T-helper 2 cell treated with Interferon-gamma antibody and Interleukin-4, amounts not matched to agents 100 ng/mL and 5 ng/mL, for 36 hours (primary cell): ENCODE measurements around the gene NOTCH2. TPM values are rescaled to one million over a fixed set of nuclear protein-coding genes. Genes with fewer than 3 reads are reported as not detected.
"Not testable (repeated sequence)": the region's sequence is repeated elsewhere in the genome, so short reads cannot be mapped to it uniquely, and the experiment has no call there.

Experiments
- intact Hi-C: fragments of 100-400 bp; cut with micrococcal nuclease; formaldehyde crosslinking; loops from one replicate; pipeline ENCODE4 v1.15.1; 2023
- total RNA-seq: library from RNA; stranded (reverse); gene quantifications from 2 replicates; pipeline ENCODE4 v1.2.3, GENCODE V29; 2022

The NOTCH2 gene
- total RNA-seq, 1 donor from 2014 or later: 112 TPM

DNA sequence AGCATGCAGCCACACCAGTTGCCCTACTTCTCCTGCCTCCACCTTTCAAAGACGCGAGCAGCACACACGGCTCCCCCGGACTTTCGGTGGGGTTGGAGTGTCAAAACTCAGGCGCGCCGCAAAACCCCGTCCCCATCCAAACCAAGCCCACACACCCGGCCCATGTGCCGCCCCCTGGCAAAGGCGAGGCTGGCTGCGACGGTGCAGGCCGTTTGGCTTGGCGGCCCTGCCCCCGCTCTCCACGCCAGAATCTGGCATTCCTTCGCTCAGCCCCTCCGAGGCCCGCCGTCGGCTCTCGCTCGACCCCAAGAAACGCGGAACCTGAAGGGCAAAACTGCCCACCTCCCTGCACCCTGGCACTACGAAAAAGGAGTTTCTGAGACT is 787 bp downstream of the NOTCH2 start:
- intact Hi-C loops: not testable (repeated sequence)

DNA sequence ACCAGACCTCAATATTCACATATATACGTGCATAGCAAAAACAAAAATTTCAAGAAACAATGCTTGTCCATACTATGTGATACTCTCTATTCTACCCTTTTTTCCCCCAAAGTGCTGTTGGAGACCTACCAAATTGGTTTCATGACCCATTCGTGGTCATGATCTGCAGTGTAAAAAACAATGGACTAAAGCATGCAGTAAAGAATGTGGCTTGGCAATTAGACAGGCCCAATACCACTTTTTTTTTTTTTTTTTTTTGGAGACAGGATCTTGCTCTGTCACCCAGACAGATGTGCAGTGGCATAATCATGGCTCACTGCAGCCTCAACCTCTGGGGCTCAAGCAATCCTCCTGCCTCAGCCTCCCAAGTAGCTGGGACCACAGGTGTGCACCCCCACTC is 21.3 kb downstream of the NOTCH2 start:
- intact Hi-C loops: not testable (repeated sequence)

GRCh38 chr1:120041771-120042170 is 27.7 kb downstream of the NOTCH2 start:
- intact Hi-C loops: not testable (repeated sequence)

DNA sequence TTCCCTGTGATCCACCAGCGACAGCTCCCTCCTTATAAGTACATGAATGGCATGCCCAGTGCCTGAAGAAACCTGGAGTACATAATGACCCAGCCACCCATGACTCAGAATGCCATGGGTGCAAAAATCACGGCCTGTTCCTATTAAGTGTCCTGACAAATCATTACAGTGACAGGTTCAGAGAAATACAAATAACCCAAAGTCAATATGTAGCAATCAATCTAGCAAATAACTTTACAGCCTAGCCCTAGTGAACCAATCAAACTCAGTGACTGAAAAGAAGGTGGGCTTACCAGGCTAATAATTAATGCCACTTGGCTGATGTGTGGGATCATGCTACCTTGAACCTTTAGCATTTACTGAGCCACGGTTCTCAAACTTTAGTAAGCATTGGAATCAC is 37.2 kb downstream of the NOTCH2 start:
- intact Hi-C loops: not testable (repeated sequence)

DNA sequence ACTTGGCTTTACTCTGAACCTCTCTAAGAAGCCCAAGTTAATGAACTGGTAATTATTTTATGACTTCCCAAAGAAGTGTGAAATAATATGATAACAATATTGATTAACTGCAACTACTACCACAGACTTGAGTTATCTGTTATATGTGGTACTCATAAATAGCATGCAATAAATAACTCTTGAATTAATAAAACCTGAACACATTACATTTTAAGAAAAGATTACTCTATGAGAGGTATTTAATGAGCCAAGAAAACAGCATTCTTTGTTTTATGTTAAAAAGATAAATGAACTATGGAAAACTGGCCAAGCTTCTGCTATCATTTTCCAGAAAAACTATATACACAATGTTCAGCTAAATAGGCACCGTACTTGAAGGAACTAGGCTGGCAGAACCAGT is 45.7 kb downstream of the NOTCH2 start:
- intact Hi-C loops: not testable (repeated sequence)

DNA sequence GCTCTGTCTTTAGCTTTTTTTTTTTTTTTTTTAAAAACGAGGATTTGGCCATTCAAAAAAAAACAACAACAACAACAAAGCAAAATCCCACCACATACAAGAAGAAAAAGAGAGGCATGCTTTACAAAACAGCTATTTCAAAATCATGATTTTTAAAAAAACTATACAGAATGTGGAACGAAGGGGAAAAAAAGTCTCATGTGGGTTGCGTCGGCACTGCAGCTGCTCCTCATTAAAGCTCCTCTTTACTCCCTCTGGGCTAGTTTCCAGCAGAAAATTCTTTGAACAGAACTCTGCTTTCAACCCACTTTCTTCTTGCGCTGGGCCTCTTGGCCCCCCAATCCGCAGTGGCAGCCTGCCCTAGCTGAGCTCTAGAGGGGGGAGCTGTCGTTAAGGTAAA is 54.5 kb downstream of the NOTCH2 start:
- intact Hi-C loops: not testable (repeated sequence)

DNA sequence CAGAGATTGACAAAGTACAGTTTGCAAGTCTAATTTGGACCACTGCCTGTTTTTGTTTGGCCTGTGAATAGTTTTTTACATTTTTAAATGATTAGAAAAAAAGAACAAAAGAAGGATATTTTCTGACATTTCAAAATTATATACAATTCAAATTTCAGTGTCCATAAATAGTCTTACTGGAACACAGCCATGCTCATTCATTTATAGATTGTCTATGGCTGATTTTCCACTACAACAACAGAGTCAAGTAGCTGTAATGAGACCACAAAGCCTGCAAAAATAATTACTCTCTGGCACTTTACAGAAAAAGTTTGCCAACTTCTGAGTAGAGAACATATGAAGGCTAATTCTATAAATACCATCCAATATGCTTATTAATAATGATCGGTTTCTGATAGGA is 61.1 kb downstream of the NOTCH2 start:
- intact Hi-C loops: not testable (repeated sequence)

- intact Hi-C loops: not testable (repeated sequence)
These were observed 61.6 kb downstream of the NOTCH2 start for GRCh38 chr1:120007850-120008249.

DNA sequence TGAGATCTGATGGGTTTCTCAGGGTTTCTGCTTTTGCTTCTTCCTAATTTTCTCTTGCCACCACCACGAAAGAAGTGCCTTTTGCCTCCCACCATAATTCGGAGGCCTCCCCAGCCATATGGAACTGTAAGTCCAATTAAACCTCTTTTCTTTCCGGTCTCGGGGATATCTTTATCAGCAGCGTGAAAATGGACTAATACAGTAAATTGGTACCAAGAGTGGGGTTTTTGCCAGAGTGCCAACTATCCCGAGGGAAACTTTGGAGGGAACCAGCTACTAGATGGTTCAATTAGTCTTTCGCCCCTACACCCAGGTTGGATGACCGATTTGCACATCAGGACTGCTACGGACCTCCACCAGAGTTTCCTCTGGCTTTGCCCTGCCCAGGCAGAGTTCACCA is 68.4 kb downstream of the NOTCH2 start:
- intact Hi-C loops: not testable (repeated sequence)

DNA sequence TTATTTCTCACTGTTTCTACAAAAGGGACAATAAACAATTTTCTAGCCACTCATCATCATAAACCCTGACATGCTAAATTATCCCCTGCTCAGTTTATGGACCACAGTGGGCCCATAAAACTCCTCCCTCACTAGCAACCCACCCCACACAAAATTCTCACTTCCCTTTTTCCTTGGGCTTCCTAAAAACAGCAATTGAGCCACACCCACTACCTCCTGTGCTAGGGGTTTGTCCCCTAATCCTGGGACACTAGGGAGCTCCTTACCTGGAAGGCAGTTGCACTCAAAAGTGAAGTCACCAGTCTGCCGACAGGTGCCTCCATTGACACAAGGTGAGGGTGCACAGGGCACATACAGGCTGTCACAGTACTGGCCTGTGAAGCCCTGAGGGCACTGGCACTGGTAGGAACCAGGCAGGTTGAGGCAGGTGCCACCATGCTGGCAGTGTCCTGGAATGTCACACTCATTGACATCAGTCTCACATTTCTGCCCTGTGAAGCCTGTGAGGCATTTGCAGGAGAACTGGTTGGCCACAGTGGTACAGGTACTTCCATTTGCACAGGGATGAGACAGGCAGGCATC is 72.6 kb downstream of the NOTCH2 start:
- intact Hi-C loops: not testable (repeated sequence)

- intact Hi-C loops: not testable (repeated sequence)
These were observed 73.5 kb downstream of the NOTCH2 start for GRCh38 chr1:119995975-119996374.

- intact Hi-C loops: no loop called here
These were observed 81.0 kb downstream of the NOTCH2 start for GRCh38 chr1:119988306-119989062.

- intact Hi-C loops: no loop called here
These were observed 81.8 kb downstream of the NOTCH2 start for GRCh38 chr1:119987686-119988085.

DNA sequence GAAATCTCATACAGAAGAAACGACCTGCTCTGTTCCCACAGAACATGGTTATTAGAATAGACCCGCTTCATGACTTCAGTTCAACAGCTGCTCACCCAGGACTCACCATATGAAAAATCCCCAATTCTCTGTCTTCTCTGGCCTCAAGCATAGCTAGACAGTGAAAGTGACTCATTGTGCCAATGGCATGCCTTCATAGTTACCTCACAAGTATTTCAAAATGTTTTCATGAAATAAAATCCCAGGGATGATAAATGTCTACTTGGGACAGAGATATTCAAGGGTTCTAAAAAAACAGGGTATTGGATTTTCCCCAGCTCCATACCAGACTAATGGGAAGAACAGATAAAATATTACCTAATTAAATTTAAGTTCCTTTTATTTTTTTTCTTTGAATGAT is 82.3 kb downstream of the NOTCH2 start:
- intact Hi-C loops: no loop called here

DNA sequence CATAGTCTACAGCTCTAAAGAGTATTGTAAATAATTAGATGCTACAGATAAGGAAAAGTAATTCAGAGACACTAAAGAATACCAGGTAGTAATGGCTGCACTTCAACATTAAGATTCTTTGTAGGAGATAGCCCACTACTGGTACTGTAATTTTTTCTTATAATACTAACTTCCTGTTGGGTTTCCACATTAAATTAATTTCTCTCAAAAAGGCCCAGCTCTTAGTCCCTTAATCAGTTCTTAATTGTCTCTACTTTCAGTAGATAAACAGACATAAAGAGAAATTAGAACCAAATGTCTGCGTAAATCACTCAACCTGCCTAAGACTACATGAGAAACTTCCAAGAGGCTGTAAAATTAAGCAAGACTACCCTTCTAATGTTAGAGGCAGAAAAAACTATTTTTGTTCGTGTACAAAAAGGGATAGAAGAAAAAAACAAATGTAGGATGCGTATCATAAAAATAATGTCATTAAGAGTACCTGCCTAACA is 83.4 kb downstream of the NOTCH2 start:
- intact Hi-C loops: no loop called here

DNA sequence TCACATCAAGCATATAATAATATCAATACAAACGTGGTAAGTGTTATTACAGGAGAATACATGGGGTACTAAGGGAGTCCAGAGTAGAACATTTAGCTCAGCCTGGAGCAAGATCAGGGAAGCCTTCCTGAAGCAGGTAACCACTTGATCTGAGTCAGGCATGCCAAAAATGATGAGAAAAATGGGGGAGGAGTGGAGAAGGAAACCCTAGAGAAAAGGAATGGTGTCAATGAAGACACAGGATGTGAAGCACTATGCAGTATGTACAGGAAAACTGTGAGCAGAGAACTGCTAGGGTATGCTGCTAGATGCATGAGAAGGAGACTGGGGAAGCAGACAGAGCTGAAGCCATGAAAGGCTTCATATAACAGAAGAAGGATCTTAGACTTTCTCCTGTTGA is 84.7 kb downstream of the NOTCH2 start:
- intact Hi-C loops: no loop called here

DNA sequence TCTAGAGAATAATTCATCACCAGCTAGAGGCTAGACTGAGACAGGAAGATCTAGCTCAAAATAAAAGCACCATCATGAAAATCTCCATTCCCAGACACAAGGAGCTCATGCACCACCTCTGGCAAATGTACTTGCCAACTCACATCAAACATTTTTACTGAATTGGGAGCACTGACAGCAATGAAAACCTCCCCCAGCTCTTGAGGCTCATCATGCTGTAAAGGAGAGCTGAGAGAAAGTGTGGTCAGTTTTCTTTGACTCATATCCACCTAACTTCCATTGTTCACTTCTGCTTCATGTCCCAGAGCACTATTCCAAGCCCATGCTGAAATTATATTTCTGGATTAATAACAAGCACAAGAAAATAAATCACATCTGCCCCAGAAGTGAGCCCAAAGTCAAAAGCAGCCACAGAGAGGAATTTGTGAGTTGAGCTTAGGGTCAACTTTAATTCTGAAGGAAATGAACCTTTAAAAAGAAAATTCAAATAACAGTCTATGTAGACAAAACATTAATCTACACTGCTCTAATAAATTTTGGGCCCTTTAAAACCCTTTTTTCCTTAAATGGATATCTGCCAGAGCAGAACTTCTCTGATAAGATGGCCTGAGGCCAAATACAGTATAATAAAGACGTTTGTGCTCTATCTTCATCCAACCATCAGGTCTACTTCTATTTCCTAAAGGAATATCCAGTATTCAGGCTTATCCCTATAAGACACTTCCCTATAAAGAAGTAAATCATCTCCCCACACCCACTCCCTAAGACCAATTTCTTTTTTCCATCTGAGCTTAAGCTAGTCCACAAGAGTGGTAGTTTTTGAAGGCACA is 87.3 kb downstream of the NOTCH2 start:
- intact Hi-C loops: no loop called here

DNA sequence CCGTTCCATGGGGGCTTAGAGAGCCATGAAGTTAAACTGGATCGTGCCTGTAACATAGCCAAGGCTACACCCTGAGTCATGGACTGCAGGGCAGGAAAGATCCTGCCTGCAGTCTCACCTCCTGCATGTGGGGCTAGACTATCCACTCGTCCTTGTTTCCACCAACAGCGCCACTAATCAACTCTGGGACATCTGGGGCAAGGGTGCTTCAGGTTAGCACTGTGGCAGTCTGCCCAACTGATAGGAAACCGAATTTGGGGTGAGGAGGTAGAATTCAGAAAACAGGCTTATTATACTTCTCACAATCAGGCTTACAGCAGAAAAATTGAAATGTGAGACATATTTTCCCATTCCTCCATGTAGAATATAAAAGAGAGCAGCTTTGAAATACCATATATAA is 88.0 kb downstream of the NOTCH2 start:
- intact Hi-C loops: no loop called here

DNA sequence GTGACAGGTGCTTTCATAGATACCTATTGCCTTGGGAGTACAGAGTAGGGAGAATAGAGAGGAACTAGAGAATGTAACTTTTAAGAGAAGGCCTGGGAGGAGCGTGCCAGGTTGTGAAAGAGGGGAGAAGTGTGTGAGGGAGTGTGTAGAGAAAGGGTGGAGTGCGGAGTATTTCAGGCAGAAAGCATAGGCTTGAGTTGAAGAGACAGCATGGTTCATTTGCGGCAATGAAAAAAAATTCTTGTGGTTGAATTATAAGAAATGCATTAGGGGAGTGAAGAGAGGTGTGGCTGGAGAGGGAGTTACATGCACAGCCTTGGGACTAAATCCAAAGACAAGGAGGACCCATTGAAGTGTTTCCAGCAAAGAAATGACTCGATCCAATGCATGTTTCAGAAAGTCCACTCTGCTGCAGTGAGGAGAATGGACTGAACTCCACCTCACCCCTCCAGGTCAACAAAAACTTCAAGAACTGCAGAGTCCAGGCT is 91.4 kb downstream of the NOTCH2 start:
- intact Hi-C loops: no loop called here

GRCh38 chr1:119977113-119977736 is 92.2 kb downstream of the NOTCH2 start:
- intact Hi-C loops: not testable (repeated sequence)

- intact Hi-C loops: not testable (repeated sequence)
These were observed 93.7 kb downstream of the NOTCH2 start for GRCh38 chr1:119975582-119976254.
